ENCODE data around the gene PLRG1. TPM values are rescaled to one million over a fixed set of nuclear protein-coding genes. Genes with fewer than 3 reads are reported as not detected.

The PLRG1 gene
- total RNA-seq, 4 donors from 2014 or later: 47.1 to 60.5 (median 49.2) TPM

DNA sequence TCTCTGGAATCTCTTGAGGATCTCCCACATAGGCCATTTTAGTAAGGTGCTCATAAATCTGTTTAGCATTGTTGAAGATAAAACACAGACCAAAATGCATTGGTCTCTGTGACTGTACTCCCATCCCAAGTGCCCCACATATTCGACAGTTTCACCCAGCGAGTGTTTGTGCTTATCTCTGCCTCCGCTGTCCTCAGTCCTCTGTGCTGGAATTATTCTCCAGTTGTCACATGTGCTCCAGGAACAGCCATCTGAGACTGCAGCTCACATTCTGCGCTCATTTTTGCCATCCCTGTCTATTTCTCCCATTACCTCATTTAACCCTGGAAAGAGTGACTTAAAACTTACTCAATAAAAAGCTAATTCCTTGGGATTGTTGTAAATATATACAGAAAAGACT is 31.0 kb downstream of the PLRG1 start:
- WGBS, 2 donors: 80 to 89% methylated on average over 4 of the region's 4 CpGs
- H3K27ac ChIP-seq: no peak overlapping the region
- intact Hi-C loops (cut with DNase I): no loop called here
- no peak overlapping the region for H3K4me3 ChIP-seq
- no peaks in the 10 kb centered on the region for H3K36me3 ChIP-seq
- H3K27me3 ChIP-seq: peaks cover 0 to 7% (median 0%) of the 10 kb centered on the region in 4 donors
- no peaks in the 10 kb centered on the region for H3K4me1 ChIP-seq
- H3K9me3 ChIP-seq: no peaks in the 10 kb centered on the region
- TF ChIP-seq, protein P1, sequence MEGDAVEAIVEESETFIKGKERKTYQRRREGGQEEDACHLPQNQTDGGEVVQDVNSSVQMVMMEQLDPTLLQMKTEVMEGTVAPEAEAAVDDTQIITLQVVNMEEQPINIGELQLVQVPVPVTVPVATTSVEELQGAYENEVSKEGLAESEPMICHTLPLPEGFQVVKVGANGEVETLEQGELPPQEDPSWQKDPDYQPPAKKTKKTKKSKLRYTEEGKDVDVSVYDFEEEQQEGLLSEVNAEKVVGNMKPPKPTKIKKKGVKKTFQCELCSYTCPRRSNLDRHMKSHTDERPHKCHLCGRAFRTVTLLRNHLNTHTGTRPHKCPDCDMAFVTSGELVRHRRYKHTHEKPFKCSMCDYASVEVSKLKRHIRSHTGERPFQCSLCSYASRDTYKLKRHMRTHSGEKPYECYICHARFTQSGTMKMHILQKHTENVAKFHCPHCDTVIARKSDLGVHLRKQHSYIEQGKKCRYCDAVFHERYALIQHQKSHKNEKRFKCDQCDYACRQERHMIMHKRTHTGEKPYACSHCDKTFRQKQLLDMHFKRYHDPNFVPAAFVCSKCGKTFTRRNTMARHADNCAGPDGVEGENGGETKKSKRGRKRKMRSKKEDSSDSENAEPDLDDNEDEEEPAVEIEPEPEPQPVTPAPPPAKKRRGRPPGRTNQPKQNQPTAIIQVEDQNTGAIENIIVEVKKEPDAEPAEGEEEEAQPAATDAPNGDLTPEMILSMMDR (IDR thresholded peaks at IDR 0.05): no peak
- no peak for TF ChIP-seq POLR2A (IDR thresholded peaks at IDR 0.05)
- DNase-seq: no peak

DNA sequence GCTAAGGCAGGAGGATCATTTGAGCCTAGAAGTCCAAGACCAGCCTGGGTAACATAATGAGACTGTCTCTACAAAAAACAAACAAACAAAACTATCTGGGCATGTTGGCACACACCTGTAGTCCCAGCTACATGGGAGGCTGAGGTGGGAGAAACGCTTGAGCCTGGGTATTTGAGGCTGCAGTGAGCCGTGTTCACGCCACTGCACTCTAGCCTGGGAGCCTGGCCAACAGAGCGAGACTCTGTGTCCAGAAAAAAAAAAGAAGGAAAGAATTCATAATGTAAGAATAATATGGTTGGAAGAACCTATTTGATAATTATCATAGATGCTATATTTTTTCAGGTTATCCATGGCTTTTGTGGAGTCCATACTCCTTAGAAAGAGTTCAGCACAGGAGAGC is 32.6 kb downstream of the PLRG1 start:
- H3K9me3 ChIP-seq: no peaks in the 10 kb centered on the region
- DNase-seq: no peak
- peaks cover 0 to under 1% (median 0%) of the 10 kb centered on the region in 4 donors for H3K27me3 ChIP-seq
- no peaks in the 10 kb centered on the region for H3K4me1 ChIP-seq
- TF ChIP-seq, protein P1 (IDR thresholded peaks at IDR 0.05): no peak
- no peak for TF ChIP-seq POLR2A (IDR thresholded peaks at IDR 0.05)
- H3K36me3 ChIP-seq: no peaks in the 10 kb centered on the region
- 65 to 86% methylated on average over 4 of the region's 4 CpGs for WGBS, 2 donors
- intact Hi-C loops (cut with DNase I): no loop called here
- no peak overlapping the region for H3K27ac ChIP-seq
- H3K4me3 ChIP-seq: no peak overlapping the region

DNA sequence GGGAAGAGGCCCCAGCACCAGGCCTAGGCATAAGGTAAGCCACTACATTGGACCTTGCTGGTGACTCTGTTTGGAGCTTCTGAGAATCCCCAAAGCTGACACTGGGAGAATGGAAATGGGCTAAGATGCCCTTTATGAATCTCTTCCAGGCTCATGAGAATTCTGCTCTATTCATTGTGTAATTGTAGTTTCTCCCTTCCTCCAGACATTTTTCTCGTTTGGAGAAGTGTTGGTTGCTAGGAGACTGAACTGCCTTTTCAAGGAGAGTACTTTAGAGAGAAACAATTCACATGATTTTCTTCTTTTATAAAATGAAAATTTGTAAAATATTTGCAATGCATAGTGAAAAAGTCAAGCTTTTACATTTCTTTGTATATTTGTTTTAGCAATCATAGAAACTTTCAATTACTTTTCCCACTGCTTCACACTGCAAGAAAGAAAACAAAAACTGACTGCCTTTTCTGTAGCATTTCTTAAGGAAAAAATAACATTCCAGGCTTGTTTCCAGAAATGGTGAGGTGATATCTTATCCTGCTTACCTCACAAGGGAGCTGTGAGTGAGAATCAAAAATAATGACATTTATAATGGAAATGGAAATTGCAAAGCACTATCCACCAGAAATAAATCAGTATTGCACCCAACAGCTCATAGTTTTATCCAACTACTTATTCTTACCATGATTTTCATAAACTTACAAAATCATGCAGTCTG is 33.7 kb downstream of the PLRG1 start:
- H3K9me3 ChIP-seq: no peaks in the 10 kb centered on the region
- no peak for DNase-seq
- peaks cover 0 to 6% (median 0%) of the 10 kb centered on the region in 4 donors for H3K27me3 ChIP-seq
- TF ChIP-seq POLR2A (IDR thresholded peaks at IDR 0.05): no peak
- TF ChIP-seq, protein P1 (IDR thresholded peaks at IDR 0.05): no peak
- no peaks in the 10 kb centered on the region for H3K4me1 ChIP-seq
- H3K36me3 ChIP-seq: no peaks in the 10 kb centered on the region
- 10 to 16% methylated on average over 1 of the region's 1 CpG for WGBS, 2 donors
- intact Hi-C loops (cut with DNase I): no loop called here
- H3K4me3 ChIP-seq: no peak overlapping the region
- no peak overlapping the region for H3K27ac ChIP-seq

DNA sequence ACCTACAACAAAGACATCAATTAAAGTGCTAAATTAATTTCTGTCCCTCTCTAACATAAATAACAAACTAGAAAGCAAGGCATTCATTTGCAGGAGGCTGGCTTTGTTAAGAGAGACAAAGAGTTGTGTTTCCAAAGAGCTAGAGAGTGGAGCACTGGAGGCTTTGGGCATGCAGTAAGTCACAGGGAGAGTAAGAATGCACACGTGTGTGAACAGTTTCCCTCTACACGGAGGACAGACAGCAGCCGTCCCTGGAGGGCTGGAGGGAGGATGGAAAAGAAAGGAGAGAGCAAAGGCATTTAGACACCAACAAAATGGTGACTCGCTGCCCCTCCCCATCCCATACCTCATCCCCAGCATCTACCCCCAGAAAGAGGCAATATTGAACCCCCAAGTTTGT is 38.2 kb downstream of the PLRG1 start:
- TF ChIP-seq POLR2A (IDR thresholded peaks at IDR 0.05): no peak
- TF ChIP-seq, protein P1 (IDR thresholded peaks at IDR 0.05): no peak
- H3K27ac ChIP-seq: no peak overlapping the region
- intact Hi-C loops (cut with DNase I): no loop called here
- peaks cover 0 to 7% (median 0%) of the 10 kb centered on the region in 3 donors for H3K4me1 ChIP-seq
- peaks cover 0 to 6% (median 0%) of the 10 kb centered on the region in 4 donors for H3K27me3 ChIP-seq
- H3K36me3 ChIP-seq: no peaks in the 10 kb centered on the region
- no peak overlapping the region for H3K4me3 ChIP-seq
- H3K9me3 ChIP-seq: no peaks in the 10 kb centered on the region
- no peak for DNase-seq
- 54 to 93% methylated on average over 4 of the region's 4 CpGs for WGBS, 2 donors

DNA sequence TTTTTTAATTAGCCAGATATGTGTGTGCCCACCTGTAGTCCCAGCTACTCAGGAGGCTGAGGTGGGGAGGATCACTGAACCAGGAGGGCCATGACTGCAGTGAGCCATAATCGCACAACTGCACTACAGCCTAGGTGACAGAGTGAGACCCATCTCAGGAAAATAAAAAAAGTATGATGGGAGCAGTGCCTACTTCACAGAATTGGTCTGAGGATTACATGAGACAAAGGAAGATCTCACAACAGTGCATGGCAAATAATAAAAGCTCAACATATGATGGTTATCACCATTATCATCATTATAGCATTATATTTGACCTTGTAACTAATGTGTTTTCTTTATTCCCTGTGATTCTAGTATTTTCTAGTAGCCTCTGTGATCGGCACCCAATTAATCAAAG is 38.7 kb downstream of the PLRG1 start:
- H3K27ac ChIP-seq: no peak overlapping the region
- intact Hi-C loops (cut with DNase I): no loop called here
- no peaks in the 10 kb centered on the region for H3K9me3 ChIP-seq
- H3K4me1 ChIP-seq: peaks cover 0 to 11% (median 0%) of the 10 kb centered on the region in 3 donors
- TF ChIP-seq, protein P1 (IDR thresholded peaks at IDR 0.05): no peak
- no peak for TF ChIP-seq POLR2A (IDR thresholded peaks at IDR 0.05)
- DNase-seq: no peak
- no peak overlapping the region for H3K4me3 ChIP-seq
- H3K36me3 ChIP-seq: no peaks in the 10 kb centered on the region
- peaks cover 0 to 6% (median 0%) of the 10 kb centered on the region in 4 donors for H3K27me3 ChIP-seq
- 69 to 86% methylated on average over 2 of the region's 2 CpGs for WGBS, 2 donors

Measured in esophagus squamous epithelium (tissue), 5 donors.